ENCODE data around the gene CUL1. TPM values are rescaled to one million over a fixed set of nuclear protein-coding genes. Genes with fewer than 3 reads are reported as not detected.
A peak's percentile ranks its signal among the peaks of the same experiment; 100 is the strongest.

The CUL1 gene
- total RNA-seq, 1 experiment from 2014 or later, result 49.3 TPM

DNA sequence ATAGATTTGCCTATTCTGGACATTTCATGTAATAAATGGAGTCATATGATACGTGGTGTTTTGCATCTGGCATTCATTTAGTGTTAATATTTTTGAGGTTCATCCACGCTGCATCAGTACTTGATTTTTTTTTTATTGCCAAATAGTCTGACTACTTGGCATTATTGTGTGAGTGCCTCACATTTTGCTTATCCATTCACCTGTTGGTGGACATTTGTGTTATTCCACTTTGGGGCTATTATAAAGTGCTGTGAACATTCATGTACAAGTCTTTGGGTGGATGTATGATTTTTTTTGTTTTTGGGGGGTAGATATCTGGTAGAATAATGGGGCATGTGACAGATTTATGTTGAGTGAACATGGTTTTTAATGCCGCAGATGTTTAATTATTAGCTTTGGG, 19.7 kb downstream of the CUL1 start:
- DNase-seq (ENCODE audit: low read depth), result no peak

DNA sequence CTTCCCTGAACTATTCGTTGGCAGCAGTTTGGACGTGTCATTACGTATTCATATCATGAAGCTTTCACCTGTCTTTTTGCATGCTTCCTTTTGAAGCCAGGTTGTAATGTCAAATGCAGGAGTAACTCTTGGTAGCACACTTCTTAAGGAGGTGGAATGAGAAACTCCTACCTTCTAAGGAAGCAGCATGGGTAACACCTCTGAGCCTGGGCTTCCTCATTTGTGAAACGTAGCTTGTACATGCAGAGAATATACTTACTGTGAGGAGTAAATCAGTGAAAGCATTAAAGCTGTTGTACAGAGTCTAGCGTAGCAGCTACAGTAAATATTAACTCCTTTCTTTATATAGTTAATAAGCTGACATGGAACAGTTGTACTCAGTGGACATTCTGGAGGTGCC, 21.1 kb downstream of the CUL1 start:
- no peak for DNase-seq (ENCODE audit: low read depth)

DNA sequence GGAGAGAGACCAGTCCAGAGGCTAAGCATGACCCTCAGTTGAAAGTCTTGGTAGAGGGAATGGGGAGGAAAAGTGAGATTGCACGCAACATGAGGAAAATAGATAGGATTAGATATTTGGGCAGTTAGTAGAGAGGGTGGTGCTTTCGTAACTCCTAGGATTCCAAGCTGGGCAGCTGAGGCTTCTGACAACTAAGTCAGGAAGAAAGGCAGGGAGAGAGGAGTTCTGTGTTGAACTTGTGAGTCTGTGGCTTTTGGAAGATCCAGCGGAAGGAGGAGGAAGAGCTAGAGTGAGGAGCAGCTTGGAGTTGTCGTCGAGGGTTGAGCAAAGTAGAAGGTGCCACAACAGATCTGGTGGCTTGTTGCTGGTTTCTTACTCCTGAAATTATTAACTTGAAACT, 21.8 kb downstream of the CUL1 start:
- DNase-seq (ENCODE audit: low read depth), result no peak

DNA sequence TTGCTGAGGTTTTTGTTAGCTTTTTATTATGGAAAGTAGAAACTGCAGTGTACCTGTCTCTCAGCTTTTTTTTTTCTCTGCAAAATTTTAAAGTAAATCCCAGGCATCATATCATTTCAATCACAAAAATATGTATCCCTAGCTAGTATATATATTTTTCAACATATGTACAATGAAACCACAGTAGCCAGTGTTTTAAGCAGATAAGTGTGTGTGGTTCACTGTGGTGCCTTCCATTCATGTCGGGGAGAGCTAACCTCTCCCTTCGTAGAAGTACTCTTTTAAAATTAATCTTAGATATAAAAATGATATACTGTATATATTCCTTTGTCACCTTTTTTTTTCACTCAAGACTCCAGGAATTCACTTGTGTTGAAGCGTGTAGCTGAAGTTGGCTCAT, 22.7 kb downstream of the CUL1 start:
- DNase-seq (ENCODE audit: low read depth), result no peak

DNA sequence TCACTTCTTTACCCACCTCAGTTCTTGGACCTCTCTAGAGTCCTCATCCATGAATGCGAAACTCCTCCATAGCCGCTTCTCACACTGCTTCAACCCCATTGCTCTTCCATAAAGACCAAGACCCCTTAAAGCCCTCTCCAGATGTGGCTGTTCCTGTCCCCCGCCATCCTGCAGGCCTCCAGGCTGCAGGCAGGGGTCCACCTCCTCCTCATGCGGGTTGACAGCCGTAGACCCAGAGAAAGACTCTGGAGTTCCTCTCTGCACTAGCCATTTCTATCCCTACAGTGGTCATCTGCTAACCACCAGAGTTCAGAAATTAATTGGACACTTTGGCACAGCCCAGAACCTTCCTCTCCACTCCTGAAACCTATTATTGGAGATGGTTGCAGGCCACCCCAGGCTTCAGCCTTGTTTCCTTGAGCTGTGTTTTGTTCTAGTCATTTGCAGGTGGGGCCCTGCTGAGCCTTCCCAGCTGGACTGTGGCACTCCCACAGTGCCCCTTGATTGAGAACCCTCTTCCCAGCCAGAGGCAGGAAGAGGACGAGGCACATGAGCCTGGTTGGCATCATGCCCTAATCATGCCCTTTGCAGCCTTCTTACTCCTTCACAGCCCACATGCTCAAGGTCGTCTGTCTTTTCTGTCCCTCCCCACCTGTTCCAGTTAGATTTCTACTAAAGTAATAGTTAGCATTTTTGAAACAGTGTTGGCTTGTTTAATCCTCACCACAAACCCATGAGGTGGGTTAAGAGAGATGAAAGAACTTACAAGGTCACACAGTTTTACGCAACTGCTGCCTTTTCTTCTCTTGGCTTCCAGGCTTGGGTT, 23.9 kb downstream of the CUL1 start:
- DNase-seq (ENCODE audit: low read depth), result peak; percentile 22

DNA sequence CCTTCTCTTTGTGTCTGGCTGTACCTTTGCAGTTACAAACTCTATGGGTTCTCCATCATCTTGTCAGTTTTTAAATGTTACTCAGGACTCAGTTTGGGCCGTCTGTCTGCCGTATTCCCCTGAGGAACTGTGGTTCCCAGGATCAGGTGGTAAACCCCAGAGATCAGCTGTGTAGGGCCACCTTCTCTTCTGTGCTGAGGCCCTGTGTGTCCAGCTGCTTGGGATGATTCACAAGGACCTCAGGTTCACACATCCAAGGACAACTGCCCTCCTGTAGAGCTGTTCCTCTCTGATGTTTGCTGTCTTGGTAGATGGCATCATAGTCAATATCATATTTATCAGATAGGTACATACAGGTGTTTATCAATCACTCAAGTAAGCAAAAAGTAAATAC, 24.5 kb downstream of the CUL1 start:
- no peak for DNase-seq (ENCODE audit: low read depth)

DNA sequence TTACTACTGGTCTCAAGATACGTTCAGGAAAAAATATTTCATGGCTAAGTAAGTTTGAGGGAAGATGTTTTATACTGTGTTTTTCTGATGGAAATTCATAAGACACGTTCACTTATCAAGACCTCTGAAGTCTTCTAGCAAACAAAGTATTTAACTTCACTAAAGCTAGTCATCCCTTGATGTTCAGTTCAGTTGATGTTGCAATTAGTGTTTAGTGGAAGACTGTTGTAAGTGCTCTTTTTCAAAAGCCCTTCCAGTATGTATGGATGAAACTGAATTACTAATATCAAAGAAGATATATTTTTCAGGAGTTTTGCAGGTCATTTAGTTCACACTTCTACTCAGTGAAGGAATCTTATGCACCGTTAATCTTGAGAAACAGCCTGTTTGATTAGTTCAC, 25.1 kb downstream of the CUL1 start:
- DNase-seq (ENCODE audit: low read depth), result no peak

DNA sequence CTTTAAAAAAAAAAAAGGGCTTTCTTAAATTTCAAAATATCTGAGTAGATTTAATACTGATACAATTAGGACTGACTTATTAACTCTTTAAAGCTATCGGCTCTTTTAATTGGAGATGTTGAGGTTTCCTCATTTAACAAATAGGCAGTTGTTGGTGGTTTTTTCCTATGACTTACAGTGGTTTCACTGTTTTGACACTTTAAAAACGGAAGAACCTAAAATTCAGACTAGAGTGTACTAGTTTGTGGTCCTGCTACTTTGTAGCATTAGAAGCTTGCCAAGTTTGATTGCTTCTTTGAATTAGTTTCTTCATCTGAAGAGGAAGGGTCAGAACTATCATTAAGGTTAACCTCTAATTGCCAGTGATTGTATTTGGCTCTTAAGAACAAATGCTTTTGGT, 27.7 kb downstream of the CUL1 start:
- DNase-seq (ENCODE audit: low read depth), result no peak

DNA sequence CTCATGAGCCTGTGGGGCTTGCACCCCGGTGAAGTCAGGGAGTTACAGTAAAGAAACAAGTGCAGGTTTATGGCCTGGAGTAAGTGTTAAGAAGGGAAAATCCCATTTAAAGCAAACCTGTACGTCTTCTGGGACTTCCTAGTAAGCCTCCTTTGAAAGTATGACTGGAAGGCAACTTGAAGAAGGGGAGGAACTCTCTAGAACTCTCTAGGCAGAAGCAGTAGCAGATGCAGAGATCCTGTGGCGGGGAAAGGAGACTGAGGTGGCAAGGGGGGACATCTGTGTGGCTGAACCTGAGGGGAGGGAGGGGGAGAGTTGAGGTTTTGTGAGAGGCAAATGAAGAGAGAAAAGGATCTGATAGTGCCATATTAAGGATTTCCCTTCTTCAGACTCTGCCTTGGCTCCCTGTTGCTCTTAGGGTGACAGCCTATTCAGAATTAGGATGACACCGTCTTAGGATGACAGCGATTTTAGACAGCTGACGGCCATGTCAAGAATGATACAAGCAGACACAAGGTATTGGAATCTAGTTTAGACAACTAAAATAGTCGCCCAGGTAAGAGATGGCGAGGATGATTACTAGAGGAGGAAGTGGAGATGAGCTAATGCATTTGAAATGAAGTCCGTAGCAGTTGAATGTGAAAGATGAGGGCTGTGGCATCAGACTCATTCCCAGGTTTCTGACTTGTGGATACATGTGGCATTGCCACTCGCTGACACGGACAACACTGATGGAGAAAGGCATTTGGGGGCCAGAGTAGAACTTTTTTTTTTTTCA, 29.0 kb downstream of the CUL1 start:
- DNase-seq (ENCODE audit: low read depth), result peak; percentile 4

DNA sequence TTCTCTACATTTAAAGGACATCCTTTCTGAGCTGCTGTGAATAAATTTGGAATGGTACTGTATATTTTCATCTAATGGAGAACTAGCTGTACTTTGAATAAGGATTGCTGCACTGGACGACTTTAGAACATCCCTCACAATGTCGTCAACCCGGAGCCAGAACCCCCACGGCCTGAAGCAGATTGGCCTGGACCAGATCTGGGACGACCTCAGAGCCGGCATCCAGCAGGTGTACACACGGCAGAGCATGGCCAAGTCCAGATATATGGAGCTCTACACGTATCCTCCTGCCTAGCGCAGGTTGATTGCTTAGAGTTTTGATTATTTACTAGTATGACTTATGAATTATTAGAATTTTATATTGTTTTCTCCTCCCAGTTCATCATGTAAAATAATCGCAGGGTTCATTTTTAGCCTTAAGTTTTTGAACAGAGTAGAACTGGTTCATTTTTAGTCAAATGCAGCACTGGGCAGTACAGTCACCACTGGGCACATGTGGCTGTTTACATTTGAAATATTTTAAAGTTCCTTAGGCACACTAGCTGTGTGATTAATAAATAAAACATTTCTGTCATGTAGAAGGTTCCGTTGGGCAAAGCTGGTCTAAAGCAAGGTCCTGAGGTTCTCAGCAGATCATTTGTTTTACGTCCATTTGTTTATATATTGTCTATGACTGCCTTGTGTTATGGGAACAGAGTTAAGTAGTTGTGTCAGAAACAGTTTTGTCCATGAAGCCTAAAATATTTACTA, 31.5 kb downstream of the CUL1 start:
- DNase-seq (ENCODE audit: low read depth), result no peak

DNA sequence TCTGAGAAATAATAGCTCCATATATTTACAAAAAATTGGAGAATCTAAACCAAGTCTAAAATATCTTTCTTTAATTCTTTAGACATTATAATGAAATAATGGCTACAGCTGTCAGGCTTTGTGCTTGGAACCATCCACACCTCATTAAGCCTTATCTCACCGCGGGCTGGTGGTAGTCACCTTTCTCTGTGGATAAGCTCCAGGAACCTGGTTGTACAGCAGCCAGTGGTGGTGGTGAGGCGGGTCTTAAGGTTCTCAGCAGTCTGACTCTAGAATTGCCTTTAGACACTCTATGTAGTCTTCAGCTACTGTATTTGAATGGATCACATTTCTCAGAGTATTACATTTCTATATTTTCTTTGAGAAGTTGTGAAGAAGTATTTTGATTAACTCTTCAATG, 34.2 kb downstream of the CUL1 start:
- no peak for DNase-seq (ENCODE audit: low read depth)

DNA sequence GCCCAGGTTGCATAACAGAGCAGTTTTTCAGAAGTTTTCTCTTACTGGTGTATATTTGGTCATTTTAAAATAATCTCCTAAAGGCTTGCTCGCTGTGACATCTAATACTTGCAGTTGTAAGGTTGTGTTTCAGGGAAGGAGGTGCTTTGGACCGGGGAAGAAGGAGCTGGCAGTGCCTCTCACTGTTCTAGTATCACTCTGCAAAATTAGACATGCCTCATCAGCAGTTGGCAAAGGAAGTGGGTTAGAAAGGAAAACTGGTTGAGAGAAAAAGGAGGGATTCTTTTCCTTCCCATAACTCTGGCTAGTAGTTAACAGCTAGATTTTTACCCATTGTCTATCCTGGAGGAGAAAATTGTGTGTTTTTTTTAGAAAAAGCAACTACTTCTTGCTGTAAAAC, 34.8 kb downstream of the CUL1 start:
- no peak for DNase-seq (ENCODE audit: low read depth)

DNA sequence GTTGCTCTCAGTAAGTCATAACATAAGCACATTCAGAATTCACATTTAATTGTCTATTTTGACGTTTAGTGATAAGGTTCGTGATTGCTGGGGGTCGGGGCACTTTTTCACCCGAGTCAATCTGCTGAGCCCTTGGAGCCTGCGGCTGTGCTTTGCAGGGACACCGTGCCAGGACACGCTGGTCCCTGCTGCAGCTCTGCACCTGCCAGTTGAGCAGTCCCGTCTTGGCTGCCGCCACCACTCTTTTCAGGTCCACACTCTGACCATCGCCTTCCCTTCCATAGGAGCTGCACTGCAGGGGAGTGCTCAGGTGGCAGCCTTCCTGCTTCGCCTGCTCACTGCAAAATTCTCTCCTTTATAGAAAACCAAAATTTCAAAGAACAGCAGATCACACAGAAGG, 36.4 kb downstream of the CUL1 start:
- no peak for DNase-seq (ENCODE audit: low read depth)

DNA sequence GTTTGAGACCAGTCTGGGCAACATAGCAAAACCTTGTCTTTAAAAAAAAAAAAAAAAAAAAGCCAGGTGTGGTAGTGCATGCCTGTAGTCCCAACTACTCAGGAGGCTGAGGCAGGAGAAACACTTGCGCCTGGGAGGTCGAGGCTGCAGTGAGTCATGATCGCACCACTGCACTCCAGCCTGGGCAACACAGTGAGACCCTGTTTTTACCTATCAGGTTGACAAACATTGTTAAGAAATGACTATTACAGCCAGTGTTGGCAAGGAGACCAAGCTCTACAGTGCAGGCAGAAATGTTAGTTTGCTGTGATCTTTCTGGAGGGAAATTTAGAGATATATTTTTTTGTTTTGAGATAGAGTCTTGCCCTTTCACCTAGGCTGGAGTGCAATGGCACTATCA, 37.3 kb downstream of the CUL1 start:
- DNase-seq (ENCODE audit: low read depth), result no peak

DNA sequence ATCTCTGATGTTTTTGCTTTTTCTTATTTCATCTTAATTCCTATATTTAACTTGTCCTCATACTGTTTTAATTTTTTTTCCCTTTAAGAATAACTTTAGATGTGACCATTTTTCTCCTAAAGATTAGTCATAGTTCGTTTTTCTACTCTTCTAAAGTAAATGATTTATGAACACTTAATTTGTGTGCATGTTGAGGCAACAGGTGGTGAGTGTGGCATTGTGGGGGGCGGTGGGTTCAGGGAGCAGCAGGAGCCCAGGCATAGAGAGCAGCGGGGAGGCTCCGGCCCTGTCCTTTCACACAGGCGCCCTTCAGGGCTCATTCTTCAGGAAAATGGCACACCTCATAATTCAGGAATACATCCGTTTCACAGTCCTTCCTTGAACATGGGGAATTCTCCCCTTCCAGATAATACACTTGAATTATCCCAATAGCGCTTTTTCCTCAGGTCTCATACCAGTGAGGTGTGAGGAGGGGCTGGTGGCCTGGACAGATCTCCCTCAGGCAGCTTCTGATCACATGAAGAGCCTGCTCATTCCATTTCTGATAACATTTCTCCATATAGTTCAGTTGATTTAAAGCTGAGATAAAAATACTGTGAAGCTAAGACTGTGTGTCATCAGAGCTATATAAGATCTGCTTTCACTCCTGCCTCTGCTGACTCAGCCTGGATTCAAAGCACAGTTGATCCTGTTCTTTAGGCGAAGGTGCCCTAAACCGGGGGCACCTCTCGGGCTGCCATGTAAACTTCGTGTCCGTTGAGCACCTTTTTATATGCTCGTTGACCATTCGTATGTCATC, 40.2 kb downstream of the CUL1 start:
- no peak for DNase-seq (ENCODE audit: low read depth)

DNA sequence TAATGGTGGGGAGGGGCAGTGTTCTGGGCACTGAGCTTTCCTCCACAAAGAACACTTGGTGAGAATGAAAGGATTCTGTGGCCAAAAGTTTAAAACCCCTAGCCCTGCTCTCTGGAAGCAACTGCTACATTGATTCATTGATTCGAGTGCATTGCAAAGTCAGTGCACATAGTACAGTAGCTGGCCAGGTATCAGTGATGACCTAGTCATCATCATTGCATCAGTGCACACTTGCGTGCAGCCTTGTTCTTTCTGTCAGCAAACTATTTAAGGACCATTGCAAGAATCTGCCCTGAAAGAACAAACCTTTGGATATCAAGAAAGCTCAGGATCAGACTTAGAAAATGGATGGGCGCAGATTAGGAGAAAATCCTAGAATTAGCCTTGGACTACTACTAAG, 47.4 kb downstream of the CUL1 start:
- DNase-seq (ENCODE audit: low read depth), result no peak

DNA sequence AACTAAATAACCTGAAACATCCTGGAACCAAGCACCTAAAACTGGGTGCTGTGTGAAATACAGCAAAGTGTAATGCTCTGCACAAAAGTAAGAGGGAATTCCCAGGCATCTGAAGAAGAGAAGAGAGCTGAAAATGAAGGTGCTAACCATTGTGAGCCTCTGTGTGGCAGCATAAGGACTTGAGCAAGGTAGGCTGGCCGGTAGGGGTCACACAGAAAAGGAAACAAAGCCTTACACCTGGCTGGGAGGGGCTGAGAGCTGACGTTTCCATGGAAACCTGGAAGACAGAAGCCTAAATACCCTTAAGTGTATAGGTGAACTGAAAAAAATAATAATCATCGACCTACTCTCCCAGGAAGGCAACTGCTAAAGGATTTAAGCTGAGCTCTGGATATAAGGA, 48.6 kb downstream of the CUL1 start:
- DNase-seq (ENCODE audit: low read depth), result no peak

DNA sequence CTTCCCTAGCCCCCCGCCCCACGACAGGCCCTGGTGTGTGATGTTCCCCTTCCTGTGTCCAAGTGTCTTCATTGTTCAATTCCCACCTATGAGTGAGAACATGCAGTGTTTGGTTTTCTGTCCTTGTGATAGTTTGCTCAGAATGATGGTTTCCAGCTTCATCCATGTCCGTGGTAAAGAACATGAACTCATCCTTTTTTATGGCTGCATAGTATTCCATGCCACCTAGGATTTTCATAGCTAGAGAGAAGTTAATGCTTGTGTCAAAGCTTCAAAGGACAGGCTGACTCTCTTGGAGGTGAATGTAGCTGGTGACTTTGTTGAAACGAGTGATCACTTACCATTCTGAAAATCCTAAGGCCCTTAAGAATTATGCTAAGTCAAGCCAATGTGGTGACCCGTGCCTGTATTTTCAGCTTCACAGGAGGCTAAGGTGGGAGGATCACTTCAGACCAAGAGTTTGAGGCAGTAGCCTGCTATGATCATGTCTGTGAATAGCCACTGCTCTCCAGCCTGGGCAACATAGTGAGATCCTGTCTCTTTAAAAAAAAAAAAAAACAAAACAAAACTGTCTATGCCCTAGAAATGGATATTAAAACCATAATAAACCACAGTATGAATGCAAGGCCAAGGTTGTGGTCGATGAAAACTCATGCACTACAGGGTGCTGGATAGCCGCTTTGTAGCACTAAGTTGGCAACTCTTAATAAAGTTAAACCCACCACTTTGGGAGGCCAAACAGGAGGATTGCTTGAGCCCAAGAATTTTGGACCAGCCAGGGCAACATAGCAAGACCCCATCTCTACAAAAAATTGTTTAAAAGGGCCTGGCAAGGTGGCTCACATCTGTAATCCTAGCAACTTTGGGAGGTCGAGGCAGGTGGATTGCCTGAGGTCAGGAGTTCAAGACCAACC, 52.0 kb downstream of the CUL1 start:
- no peak for DNase-seq (ENCODE audit: low read depth)

DNA sequence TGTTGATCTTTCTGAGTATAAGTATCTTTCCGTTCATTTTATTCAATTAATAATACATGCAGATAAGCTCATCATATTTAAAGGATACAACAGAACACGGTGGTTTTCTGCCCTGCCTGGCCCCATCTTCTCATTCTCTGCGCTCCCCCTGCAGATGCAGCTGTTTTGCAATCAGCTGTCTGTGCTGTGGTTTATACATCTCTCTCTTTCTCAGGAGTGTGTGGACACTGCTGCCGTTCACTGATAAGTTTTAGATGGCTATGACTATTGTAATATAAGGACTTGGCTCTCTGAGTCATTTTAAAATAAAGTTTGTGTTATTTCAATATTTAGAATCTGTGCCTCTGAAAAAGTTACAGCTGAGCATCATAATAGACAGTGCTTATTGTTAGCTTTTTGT, 54.5 kb downstream of the CUL1 start:
- DNase-seq (ENCODE audit: low read depth), result no peak

DNA sequence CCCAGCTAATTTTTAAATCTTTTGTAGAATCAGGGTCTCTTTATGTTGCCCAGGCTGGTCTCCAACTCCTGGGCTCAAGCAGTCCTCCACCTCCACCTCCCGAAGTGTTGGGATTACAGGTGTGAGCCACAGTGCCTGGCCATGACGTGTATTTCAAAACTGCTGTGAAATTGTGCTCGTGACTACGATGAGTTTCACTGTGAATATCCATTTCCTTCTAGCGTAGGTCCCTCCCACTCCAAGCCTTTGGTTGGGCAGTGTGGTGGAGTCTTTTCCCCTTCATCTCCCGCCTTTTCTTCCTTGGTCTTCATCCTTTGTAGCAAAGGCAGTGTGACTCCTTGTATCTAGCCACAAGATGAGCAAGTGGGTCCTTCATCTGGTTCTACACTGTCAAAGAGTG, 56.2 kb downstream of the CUL1 start:
- DNase-seq (ENCODE audit: low read depth), result no peak
